AG09319 (cell line): ENCODE data around the gene NFASC.

Experiments used
- DNase-seq: peaks from one replicate; pipeline ENCODE4 v3.0.0-alpha.2; 2010; ENCODE audit warnings: low read depth; ENCODE audit errors: extremely low read depth
- TF ChIP-seq, protein P1 (sequence below): IDR thresholded peaks from 2 replicates; pipeline ENCODE4 v1.5.1; 2011; ENCODE audit warnings: low read depth, mild to moderate bottlenecking, inconsistent platforms, low read length, moderate library complexity

Gene NFASC

GRCh38 chr1:204894606-204895005 is 23.9 kb downstream of the NFASC start:
- TF ChIP-seq, protein P1, sequence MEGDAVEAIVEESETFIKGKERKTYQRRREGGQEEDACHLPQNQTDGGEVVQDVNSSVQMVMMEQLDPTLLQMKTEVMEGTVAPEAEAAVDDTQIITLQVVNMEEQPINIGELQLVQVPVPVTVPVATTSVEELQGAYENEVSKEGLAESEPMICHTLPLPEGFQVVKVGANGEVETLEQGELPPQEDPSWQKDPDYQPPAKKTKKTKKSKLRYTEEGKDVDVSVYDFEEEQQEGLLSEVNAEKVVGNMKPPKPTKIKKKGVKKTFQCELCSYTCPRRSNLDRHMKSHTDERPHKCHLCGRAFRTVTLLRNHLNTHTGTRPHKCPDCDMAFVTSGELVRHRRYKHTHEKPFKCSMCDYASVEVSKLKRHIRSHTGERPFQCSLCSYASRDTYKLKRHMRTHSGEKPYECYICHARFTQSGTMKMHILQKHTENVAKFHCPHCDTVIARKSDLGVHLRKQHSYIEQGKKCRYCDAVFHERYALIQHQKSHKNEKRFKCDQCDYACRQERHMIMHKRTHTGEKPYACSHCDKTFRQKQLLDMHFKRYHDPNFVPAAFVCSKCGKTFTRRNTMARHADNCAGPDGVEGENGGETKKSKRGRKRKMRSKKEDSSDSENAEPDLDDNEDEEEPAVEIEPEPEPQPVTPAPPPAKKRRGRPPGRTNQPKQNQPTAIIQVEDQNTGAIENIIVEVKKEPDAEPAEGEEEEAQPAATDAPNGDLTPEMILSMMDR, result no peak
- DNase-seq, result no peak

GRCh38 chr1:204896023-204896422 is 25.4 kb downstream of the NFASC start:
- DNase-seq, result no peak
- TF ChIP-seq, protein P1, result no peak

DNA sequence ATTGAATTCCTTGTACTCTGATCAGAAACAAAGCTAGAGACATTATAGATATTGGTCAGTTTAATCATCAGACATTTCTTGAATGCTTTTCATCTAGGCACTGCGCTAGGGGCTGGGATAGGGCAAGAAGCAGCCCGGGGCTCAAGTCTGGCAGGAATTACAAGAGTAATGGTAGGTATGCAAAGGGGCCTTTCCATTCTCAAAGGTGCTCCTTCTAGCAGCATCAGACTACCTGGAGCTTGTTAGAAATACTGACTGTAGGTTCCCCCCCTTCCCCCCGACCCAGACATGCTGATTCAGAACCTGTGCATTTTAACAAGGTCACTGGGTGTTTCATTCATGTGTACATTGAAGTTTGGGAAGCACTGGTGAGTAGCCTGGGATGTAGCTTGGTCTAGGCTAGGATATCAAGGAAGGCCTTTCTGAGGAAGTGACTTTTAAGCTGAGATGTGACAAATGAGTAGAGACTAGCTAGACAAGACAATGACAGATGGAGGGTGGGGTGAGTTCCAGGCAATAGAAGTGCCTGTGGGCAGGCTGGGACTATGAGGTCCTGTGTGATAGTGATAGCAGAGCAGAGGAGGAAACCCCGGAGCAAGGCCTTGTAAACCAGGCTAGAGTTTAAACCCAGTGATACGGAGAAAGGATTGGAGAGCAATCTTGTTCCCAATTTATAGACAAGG is 26.3 kb downstream of the NFASC start:
- DNase-seq, result no peak
- TF ChIP-seq, protein P1, result no peak

DNA sequence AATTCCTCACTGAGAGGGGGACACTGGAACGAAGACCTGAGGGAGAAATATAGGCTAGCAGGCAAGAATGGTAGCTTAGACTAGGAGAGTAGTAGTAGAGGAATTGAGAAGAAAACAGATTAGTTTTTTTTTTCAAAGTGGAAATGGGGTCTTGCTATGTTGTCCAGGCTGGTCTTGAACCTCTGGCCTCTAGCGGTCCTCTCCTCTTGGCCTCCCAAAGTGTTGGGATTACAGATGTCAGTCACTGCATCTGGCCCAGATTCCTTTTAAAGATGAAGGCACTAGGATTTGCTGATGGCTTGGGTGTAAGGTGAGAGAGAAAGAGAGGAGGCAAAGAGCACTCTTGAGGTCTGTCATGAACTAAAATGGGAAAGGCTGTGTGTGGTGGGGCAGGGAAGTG is 30.1 kb downstream of the NFASC start:
- TF ChIP-seq, protein P1, result no peak
- no peak for DNase-seq

GRCh38 chr1:204902671-204903070 is 32.0 kb downstream of the NFASC start:
- no peak for DNase-seq
- TF ChIP-seq, protein P1, result no peak

DNA sequence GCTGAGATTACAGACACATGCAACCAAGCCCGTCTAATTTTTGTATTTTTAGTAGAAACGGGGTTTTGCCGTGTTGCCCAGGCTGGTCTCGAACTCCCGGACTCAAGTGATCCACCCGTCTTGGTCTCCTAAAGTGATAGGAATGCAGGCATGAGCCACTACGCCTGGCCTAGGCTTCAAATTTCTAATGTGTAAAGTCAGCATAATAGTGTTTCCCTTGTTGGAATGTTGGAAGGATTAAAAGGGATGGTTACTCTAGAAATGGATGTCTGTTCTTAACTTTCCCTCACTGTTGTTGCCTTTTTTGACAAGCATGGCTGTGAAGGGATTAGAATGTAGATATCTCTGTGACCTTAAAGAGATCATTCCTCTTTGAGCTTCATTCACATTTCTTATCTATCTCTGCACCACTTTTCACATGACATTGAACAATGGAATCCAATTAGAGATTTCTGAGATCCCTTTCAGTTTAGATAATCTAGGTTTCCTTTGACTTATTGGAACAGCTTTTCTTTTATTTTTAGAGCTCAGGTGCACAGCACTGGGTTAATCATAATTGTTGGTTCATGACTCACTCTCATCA is 33.7 kb downstream of the NFASC start:
- TF ChIP-seq, protein P1, result no peak
- DNase-seq, result no peak

DNA sequence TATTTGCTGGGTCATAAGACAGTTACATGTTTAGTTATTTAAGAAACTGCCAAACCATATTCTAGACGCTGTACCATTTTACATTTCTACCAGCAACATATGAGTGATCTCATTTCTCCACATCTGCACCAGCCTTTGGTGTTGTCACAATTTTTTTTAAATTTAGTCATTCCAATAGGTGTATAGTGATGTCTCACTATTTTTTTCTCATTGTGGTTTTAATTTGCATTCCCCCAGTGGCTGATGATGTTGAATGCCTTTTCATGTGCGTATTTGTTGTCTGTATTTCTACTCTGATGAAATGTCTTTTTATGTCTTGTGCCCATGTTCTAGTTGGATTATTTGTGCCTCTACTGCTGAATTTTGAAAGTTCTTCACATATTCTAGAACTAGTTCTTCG is 38.4 kb downstream of the NFASC start:
- no peak for DNase-seq
- TF ChIP-seq, protein P1, result no peak
